CD4-positive, alpha-beta T cell treated with Interleukin-6 at 100 ng/mL for 8 hours (primary cell): ENCODE results near the gene SND1.

ENCODE experiments used
- DNase-seq: peaks from one replicate; pipeline ENCODE4 v3.0.0-alpha.2; 2020; ENCODE audit warnings: mixed read lengths, low spot score

The SND1 gene

DNA sequence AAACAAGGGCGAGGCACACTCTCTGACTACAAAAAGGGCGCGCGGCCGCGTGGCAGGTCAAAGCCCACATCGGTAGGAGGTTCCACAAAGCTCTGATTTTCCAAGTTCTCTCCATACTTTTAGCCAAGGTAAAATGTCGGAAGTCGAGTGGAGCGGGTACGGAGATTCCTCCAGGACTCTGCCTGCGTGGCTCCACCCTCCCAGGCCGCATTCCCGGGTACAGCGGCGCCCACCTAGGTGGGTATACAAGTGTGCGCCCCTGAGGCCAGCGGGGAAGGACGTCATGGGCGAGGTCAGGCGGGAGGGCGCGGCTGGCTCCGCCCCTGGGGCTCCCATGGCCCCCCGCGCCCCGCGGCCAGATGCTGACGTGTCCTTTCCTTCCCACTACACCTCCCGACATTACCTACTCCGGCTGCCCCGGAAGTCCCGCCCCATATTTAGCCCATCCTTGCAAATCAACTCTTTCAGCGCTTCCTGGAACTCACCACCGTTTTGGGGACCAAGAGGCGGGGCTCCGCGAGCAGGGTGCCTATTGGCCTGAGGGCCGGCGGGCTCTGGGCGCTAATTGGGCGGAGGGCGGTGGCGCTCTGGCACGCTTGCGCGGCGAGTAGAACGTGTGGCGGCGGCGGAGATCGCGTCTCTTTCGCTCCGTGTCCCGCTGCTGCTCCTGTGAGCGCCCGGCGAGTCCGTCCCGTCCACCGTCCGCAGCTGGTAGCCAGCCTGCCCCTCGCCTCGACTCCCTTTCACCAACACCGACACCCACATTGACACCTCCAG is at the start of gene SND1:
SND1 (plus strand) TSS at position 639 of the 777 bp plus-strand sequence. CDS start 180 bp downstream, outside the sequence.
- DNase-seq, result peak; percentile 99

DNA sequence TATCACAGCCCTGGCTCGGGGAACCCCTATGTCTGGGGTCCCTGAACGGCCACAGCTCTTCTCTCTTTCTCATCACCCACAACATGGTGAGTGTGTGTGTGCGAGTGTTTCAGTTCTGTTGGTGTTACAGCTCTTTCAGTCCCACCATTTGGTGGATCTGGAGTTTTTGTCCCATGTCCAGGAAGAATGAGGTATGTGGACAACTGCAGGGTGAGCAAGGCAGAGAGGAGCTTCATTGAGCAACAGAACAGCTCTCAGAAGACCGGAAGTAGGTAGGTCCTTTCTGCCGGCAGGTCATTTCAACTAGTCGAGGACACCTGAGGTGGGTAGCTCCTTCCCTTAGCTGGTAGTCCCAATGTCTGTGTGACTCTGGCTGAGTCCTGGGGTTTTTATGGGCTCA is 43.5 kb upstream of the SND1 start:
- no peak for DNase-seq

- no peak for DNase-seq
These were observed 42.7 kb upstream of the SND1 start for GRCh38 chr7:127609297-127609696.

DNA sequence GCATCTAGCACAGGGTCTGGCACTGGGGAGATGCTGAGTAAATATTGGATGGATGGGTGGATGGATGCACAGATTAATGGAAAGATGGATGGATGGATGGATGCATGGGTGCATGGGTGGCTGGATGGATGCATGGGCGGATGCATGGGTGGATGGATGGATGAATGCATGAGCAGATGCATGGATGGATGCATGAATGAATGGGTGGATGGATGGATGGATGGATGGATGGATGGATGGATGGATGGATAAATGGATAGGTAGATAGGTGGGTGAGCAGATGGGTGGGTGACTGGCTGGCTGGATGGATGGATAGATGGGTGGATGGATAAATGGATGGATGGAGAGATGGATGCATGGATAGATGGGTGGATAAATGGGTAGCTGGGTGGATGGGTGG is 39.7 kb upstream of the SND1 start:
- DNase-seq, result no peak

- DNase-seq, result no peak
These were observed 35.3 kb upstream of the SND1 start for GRCh38 chr7:127616724-127617123.

GRCh38 chr7:127618042-127618441 is 34.0 kb upstream of the SND1 start, which contains the start of gene PAX4:
Gene PAX4 (minus strand): TSS chr7:127618142. CDS start chr7:127615928, 2,214 bp downstream.
- DNase-seq, result no peak

GRCh38 chr7:127618775-127619174 is 33.2 kb upstream of the SND1 start:
- no peak for DNase-seq

GRCh38 chr7:127619681-127620405 is 32.2 kb upstream of the SND1 start:
- DNase-seq, result no peak

- DNase-seq, result no peak
These were observed 31.4 kb upstream of the SND1 start for GRCh38 chr7:127620406-127621233.

DNA sequence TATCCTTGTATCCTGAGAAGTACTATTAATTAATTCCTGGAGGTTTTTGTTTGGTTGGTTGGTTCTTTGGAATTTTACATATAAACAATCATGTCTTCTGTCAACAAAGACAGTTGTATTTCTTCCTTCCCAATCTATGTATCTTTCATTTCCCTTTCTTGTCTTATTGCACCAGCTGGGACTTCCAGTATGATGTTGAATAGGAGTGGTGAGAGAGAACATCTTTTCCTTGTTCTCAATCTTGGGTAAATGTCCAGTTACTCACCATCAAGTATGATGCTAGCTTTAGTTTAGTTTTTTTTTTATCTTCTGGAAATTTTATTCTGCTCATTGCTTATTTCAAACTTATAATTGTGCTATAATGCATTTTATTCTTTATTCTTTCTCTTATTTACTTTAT is 26.7 kb upstream of the SND1 start:
- no peak for DNase-seq

DNA sequence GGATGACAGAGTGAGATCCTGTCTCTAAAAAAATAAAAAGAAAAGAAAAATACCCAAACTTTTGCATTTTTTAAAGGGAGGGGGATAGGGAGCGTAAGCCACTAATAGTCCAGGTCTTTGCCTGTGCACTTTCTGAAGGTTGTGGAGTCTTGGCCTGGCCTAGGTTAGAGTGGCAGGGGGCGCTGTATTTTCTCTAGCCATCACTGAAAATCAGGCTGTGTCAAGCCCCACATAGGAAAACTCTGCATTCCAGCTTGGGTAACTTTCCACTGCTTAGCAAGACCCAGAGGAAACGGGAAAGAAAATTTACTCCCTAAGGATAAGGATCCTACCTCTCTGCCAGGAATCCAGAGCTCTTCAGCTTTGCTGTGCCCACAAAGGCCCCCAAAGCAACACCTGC is 23.5 kb upstream of the SND1 start:
- no peak for DNase-seq

- peak; percentile 11 for DNase-seq
These were observed 22.6 kb upstream of the SND1 start for GRCh38 chr7:127629268-127629854.

GRCh38 chr7:127632276-127632910 is 19.6 kb upstream of the SND1 start:
- no peak for DNase-seq

DNA sequence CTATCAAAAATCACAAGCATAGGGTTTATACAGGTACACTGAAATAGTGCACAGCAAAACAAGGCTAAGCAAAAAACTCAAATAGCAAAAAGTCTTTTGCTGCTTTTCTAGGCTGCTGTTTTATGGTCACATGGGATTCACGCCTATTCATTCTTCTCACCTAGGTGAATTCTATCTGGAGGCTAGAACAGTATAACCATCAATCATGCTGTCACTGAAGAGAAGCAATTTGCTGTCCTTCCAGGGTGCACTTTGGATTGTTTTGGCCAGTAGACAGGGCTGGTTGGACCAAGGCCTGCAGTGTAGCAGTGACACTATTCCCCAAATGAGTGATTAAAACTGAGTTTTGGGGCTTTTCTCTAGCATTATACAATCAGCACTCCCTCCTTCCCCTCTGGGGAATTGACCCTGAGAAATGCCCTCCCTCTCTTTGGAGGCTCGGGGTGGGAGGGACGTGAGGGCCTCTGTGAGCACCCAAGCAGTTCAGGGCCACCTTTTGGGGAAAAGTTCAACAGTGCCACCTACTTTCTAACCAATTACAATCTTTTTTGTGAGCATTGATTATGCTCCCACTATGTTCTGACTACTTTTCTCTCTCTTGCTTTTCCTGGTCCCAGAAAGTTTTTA is 16.2 kb upstream of the SND1 start:
- DNase-seq, result no peak

- no peak for DNase-seq
These were observed 13.8 kb upstream of the SND1 start for GRCh38 chr7:127638197-127638596.

GRCh38 chr7:127644484-127644883 is 7.5 kb upstream of the SND1 start:
- no peak for DNase-seq

DNA sequence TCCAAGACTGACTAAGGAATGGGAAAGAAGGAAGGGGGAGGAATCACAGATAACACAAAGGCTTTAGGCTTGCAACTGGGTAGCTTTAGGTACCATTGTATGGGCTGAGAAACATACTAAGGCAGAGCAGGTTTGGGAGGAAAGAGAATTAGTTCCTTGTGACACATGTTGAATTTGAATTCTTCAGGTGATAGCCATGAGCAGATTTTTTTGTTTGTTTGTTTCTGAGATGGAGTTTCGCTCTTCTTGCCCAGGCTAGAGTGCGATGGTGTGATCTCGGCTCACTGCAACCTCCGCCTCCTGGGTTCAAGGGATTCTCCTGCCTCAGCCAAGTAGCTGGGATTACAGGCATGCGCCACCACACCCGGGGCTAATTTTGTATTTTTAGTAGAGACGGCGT is 4.4 kb upstream of the SND1 start:
- DNase-seq, result no peak

GRCh38 chr7:127648986-127649385 is 3.0 kb upstream of the SND1 start:
- no peak for DNase-seq

- DNase-seq, result no peak
These were observed 993 bp upstream of the SND1 start for GRCh38 chr7:127650847-127651555.
